ENCODE results near the gene SLC8A3.
A peak's percentile ranks its signal among the peaks of the same experiment; 100 is the strongest.

The SLC8A3 gene

GRCh38 chr14:70067810-70068209 is 120.9 kb downstream of the SLC8A3 start:
- DNase-seq (ENCODE audit: low read depth), result no peak

GRCh38 chr14:70064136-70064865 is 124.5 kb downstream of the SLC8A3 start:
- no peak for DNase-seq (ENCODE audit: low read depth)

- DNase-seq (ENCODE audit: low read depth), result no peak
Measured at GRCh38 chr14:70061108-70061507, 127.6 kb downstream of the SLC8A3 start.

- DNase-seq (ENCODE audit: low read depth), result no peak
Measured at GRCh38 chr14:70059545-70059944, 129.2 kb downstream of the SLC8A3 start.

- DNase-seq (ENCODE audit: low read depth), result no peak
Measured at GRCh38 chr14:70057519-70058136, 131.1 kb downstream of the SLC8A3 start.

GRCh38 chr14:70052990-70053389 is 135.8 kb downstream of the SLC8A3 start:
- no peak for DNase-seq (ENCODE audit: low read depth)

GRCh38 chr14:70050136-70050535 is 138.6 kb downstream of the SLC8A3 start:
- no peak for DNase-seq (ENCODE audit: low read depth)

- no peak for DNase-seq (ENCODE audit: low read depth)
Measured at GRCh38 chr14:70049605-70050004, 139.1 kb downstream of the SLC8A3 start.

- DNase-seq (ENCODE audit: low read depth), result no peak
Measured at GRCh38 chr14:70048313-70048654, 140.5 kb downstream of the SLC8A3 start.

GRCh38 chr14:70047598-70048312 is 141.0 kb downstream of the SLC8A3 start:
- DNase-seq (ENCODE audit: low read depth), result no peak

- no peak for DNase-seq (ENCODE audit: low read depth)
Measured at GRCh38 chr14:70045844-70046535, 142.8 kb downstream of the SLC8A3 start.

- DNase-seq (ENCODE audit: low read depth), result no peak
Measured at GRCh38 chr14:70045310-70045709, 143.4 kb downstream of the SLC8A3 start.

- DNase-seq (ENCODE audit: low read depth), result no peak
Measured at GRCh38 chr14:70043001-70043400, 145.8 kb downstream of the SLC8A3 start.

GRCh38 chr14:70036665-70037064 is 152.1 kb downstream of the SLC8A3 start:
- no peak for DNase-seq (ENCODE audit: low read depth)

- no peak for DNase-seq (ENCODE audit: low read depth)
Measured at GRCh38 chr14:70034257-70034656, 154.5 kb downstream of the SLC8A3 start.

- no peak for DNase-seq (ENCODE audit: low read depth)
Measured at GRCh38 chr14:70033561-70033960, 155.2 kb downstream of the SLC8A3 start.

- no peak for DNase-seq (ENCODE audit: low read depth)
Measured at GRCh38 chr14:70033116-70033515, 155.6 kb downstream of the SLC8A3 start.

- no peak for DNase-seq (ENCODE audit: low read depth)
Measured at GRCh38 chr14:70032447-70032846, 156.3 kb downstream of the SLC8A3 start.

GRCh38 chr14:70032016-70032415 is 156.7 kb downstream of the SLC8A3 start:
- no peak for DNase-seq (ENCODE audit: low read depth)

GRCh38 chr14:70029296-70030132 is 159.2 kb downstream of the SLC8A3 start:
- no peak for DNase-seq (ENCODE audit: low read depth)

GRCh38 chr14:70027785-70028428 is 160.8 kb downstream of the SLC8A3 start:
- peak; percentile 42 for DNase-seq (ENCODE audit: low read depth)
